ENCODE measurements around the gene TEN1.
A peak's percentile ranks its signal among the peaks of the same experiment; 100 is the strongest.

Gene TEN1

DNA sequence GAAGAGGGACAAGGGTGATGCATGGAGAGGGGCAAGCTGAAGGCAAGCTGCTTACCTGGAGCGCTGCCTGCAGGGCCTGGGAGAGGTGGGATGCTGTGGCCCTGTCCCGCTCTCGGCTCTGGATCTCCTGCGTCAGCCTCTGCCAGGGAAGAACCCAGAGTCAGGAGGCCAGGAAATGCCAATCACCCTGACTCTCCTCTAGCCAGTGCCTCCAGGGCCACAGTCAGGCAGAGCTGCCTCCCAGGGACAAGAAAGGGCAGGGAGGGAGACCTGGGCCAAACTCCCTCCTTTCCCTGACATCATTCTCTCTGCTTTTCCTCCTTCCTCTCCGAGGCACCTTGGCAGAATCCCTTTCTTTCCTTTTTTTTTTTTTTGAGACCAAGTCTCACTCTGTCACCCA is 32.9 kb downstream of the TEN1 start:
- DNase-seq (ENCODE audit: insufficient read length, low spot score) (no peak), FAIRE-seq (no peak)
- no peak for TF ChIP-seq POLR2AphosphoS5 (IDR thresholded peaks at IDR 0.05; ENCODE audit: low read depth, low read length)
- no peak for TF ChIP-seq PAX5 (IDR thresholded peaks at IDR 0.05; ENCODE audit: insufficient read depth, low read length, severe bottlenecking)
- TF ChIP-seq SPI1 (IDR thresholded peaks at IDR 0.05; ENCODE audit: low read depth, low read length), result no peak
- no peak for TF ChIP-seq POU2F2 (IDR thresholded peaks at IDR 0.05; ENCODE audit: low read depth, low read length)
- no peak for TF ChIP-seq TAF1 (IDR thresholded peaks at IDR 0.05; ENCODE audit: low read depth, low read length)
- no peak for TF ChIP-seq POLR2A (IDR thresholded peaks at IDR 0.05; ENCODE audit: low read depth, low read length)

DNA sequence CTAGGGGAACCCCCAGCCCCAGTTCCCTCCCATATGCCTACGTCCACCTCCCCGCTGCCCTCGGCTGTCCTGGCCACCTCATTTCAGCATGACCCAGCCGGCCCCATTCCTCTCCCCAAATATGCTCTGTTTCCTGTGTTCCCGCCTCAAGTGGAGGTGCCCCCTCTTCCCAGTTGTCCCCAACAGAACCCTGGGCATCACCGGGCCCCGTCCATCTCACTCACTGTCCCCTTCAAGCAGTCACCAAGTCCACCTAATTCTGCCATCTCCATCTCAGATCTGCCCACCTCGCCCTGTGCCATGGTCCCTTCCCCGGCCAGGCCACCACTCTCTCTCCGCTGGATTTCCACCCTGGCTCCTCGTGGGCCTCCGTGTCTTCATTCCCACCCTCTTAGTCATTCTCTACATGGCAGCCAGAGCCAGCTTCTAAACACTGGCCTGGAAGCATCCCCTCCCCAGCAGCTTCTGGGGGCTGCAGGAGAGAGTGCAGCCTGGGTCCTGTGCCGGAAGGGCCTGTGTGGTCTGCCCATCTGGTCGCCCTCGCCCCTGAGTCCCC is 34.4 kb downstream of the TEN1 start:
- no peak for DNase-seq (ENCODE audit: insufficient read length, low spot score)
- no peak for TF ChIP-seq POLR2A (IDR thresholded peaks at IDR 0.05; ENCODE audit: low read depth, low read length)
- TF ChIP-seq TAF1 (IDR thresholded peaks at IDR 0.05; ENCODE audit: low read depth, low read length), result no peak
- TF ChIP-seq POLR2AphosphoS5 (IDR thresholded peaks at IDR 0.05; ENCODE audit: low read depth, low read length), result no peak
- no peak for TF ChIP-seq SPI1 (IDR thresholded peaks at IDR 0.05; ENCODE audit: low read depth, low read length)
- no peak for TF ChIP-seq POU2F2 (IDR thresholded peaks at IDR 0.05; ENCODE audit: low read depth, low read length)
- no peak for TF ChIP-seq PAX5 (IDR thresholded peaks at IDR 0.05; ENCODE audit: insufficient read depth, low read length, severe bottlenecking)
- FAIRE-seq, result no peak

DNA sequence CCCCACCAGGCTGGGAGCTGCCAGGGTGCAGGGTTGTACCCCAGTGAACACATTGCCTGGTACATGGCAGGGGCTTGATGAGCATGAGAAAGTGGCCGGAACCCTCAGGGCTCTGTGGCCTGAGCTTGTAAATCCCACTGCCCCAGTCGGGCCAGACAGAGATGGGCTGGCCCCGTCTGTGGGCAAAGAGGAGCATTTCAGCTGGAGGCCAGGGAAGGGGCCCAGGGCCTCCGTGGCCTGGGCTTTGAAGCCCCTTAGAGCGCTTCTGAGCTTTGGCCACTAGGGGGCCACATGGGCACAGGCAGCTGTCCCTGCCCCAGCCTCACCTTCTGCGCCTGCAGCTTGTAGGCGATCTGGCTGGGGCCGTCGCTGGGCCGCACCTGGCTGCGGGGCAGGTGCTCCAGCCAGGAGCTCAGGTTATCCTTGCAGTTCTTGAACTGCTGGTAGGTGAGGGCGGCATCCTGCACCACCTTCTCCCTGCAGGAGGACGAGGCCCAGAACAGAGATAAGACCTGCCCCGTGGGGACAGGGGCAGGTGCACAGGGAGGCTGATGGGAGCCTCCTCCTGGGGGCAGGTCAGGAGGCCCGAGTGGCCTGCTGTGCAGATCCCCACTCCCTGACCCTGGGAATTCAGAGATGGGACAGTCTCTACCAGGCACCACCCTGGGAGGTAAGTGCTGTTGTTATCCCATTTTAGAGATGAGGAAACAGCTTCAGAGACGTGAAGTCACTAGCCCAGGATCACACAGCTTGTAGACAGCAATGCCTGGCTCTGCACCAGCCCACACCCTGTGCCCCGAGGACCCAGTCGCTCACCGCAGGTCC is 35.3 kb downstream of the TEN1 start:
- FAIRE-seq (peak; percentile 92), DNase-seq (ENCODE audit: insufficient read length, low spot score) (peak; percentile 98)
- no peak for TF ChIP-seq POU2F2 (IDR thresholded peaks at IDR 0.05; ENCODE audit: low read depth, low read length)
- TF ChIP-seq POLR2A (IDR thresholded peaks at IDR 0.05; ENCODE audit: low read depth, low read length), result no peak
- no peak for TF ChIP-seq TAF1 (IDR thresholded peaks at IDR 0.05; ENCODE audit: low read depth, low read length)
- TF ChIP-seq SPI1 (IDR thresholded peaks at IDR 0.05; ENCODE audit: low read depth, low read length), result no peak
- TF ChIP-seq POLR2AphosphoS5 (IDR thresholded peaks at IDR 0.05; ENCODE audit: low read depth, low read length), result no peak
- TF ChIP-seq PAX5 (IDR thresholded peaks at IDR 0.05; ENCODE audit: insufficient read depth, low read length, severe bottlenecking), result no peak

DNA sequence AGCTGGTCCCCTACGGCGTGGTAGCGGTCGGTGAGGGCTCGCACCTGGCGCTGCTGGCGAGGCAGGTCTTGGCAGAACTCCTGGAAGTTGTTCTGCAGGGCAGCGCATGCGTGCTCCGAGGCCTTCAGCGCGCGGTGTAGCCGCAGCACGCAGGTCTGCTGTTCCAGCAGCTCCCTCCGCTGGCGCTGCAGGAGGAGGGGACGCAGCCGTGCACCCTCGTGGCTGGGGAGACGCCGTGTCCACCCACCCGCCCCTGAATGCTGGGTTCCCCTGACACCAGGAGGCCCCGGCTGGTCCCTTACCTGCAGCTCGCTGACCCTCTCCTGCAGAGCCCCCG is 35.9 kb downstream of the TEN1 start:
- DNase-seq (ENCODE audit: insufficient read length, low spot score) (no peak), FAIRE-seq (no peak)
- no peak for TF ChIP-seq POU2F2 (IDR thresholded peaks at IDR 0.05; ENCODE audit: low read depth, low read length)
- TF ChIP-seq TAF1 (IDR thresholded peaks at IDR 0.05; ENCODE audit: low read depth, low read length), result no peak
- no peak for TF ChIP-seq PAX5 (IDR thresholded peaks at IDR 0.05; ENCODE audit: insufficient read depth, low read length, severe bottlenecking)
- no peak for TF ChIP-seq POLR2A (IDR thresholded peaks at IDR 0.05; ENCODE audit: low read depth, low read length)
- no peak for TF ChIP-seq SPI1 (IDR thresholded peaks at IDR 0.05; ENCODE audit: low read depth, low read length)
- no peak for TF ChIP-seq POLR2AphosphoS5 (IDR thresholded peaks at IDR 0.05; ENCODE audit: low read depth, low read length)

DNA sequence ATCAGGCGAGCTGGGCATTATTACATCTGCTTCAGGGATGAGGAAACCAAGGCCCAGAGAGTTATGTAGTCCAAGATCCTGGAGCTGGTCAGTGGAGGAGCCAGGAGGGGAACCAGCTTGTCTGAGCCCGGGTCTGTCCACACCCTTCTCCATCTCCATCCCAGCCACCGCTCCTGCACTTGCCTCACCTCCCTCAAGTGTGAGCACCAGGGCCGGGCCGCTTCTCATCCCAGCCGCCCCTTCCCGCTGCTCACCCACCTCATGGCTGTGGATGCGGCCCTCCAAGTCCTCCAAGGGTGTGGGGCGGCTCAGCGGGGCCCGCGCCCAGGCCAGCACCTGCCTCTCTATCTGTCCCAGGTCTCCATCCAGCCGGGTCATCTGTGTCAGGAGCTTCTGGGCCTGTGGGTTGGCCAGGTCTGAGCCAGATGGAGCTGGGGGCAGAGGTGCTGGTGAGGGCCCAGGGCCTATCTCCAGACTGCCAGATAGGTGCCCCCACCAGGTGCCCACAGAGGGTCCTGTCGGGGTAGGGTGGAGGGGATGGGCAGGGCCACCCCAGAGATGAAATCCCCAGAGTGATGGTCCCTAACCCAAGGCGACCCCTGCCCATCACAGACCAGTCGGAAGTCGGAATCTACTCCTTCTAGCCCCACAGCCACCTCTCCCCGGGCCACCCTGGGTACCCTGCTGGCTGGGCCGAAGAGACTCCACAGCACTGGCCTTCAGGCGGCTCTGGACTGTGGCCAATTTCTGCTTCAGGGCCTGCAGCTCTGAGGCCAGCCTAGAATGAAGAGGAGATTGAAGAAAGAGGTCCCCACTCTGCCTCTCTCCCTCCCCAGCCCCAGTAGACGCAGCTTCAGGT is 38.7 kb downstream of the TEN1 start:
- no peak for TF ChIP-seq POLR2A (IDR thresholded peaks at IDR 0.05; ENCODE audit: low read depth, low read length)
- TF ChIP-seq TAF1 (IDR thresholded peaks at IDR 0.05; ENCODE audit: low read depth, low read length), result no peak
- TF ChIP-seq PAX5 (IDR thresholded peaks at IDR 0.05; ENCODE audit: insufficient read depth, low read length, severe bottlenecking), result no peak
- no peak for TF ChIP-seq POU2F2 (IDR thresholded peaks at IDR 0.05; ENCODE audit: low read depth, low read length)
- no peak for TF ChIP-seq POLR2AphosphoS5 (IDR thresholded peaks at IDR 0.05; ENCODE audit: low read depth, low read length)
- no peak for TF ChIP-seq SPI1 (IDR thresholded peaks at IDR 0.05; ENCODE audit: low read depth, low read length)
- FAIRE-seq (no peak), DNase-seq (ENCODE audit: insufficient read length, low spot score) (no peak)

DNA sequence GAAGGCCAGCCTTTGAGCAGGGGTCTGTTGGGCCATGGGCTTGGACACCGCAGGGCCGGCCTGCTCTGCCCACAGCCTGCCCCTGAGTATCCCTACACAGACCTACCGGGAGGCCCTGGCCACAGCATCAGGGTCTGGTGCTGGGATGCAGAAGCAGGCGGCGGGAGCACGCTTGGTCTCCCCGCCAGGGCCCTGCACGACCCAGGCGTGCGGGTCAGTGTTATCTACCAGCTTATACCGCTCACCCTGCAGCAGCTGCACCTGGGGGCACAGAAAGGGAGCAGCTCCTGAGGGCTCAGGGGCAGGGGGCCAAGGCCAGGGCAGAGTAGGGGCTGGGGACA is 39.3 kb downstream of the TEN1 start:
- DNase-seq (ENCODE audit: insufficient read length, low spot score) (no peak), FAIRE-seq (no peak)
- TF ChIP-seq TAF1 (IDR thresholded peaks at IDR 0.05; ENCODE audit: low read depth, low read length) (no peak), POLR2AphosphoS5 (IDR thresholded peaks at IDR 0.05; ENCODE audit: low read depth, low read length) (no peak)

DNA sequence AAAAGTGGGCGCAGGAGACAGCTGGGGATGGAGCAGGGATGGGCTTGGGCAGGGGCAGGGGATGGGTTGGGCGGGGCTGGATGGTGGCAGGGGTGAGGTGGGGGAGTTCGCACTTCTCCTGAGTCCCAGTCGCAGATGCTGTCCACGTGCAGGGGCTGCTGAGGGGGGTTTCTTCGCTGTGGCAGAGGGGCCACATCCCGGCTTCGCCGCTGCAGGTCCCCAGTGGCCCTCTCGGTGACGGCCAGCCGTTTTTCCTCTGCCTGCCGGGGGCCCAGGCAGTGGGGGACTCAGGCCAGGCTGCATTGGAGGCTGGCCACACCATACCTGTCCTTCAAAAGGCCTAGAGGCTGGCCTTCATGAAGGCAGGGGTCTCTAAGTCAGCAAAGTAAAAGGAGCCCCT is 39.8 kb downstream of the TEN1 start:
- TF ChIP-seq POLR2A (IDR thresholded peaks at IDR 0.05; ENCODE audit: low read depth, low read length) (no peak), PAX5 (IDR thresholded peaks at IDR 0.05; ENCODE audit: insufficient read depth, low read length, severe bottlenecking) (no peak), TAF1 (IDR thresholded peaks at IDR 0.05; ENCODE audit: low read depth, low read length) (no peak), POLR2AphosphoS5 (IDR thresholded peaks at IDR 0.05; ENCODE audit: low read depth, low read length) (no peak), POU2F2 (IDR thresholded peaks at IDR 0.05; ENCODE audit: low read depth, low read length) (no peak), SPI1 (IDR thresholded peaks at IDR 0.05; ENCODE audit: low read depth, low read length) (no peak)
- FAIRE-seq, result no peak
- no peak for DNase-seq (ENCODE audit: insufficient read length, low spot score)

DNA sequence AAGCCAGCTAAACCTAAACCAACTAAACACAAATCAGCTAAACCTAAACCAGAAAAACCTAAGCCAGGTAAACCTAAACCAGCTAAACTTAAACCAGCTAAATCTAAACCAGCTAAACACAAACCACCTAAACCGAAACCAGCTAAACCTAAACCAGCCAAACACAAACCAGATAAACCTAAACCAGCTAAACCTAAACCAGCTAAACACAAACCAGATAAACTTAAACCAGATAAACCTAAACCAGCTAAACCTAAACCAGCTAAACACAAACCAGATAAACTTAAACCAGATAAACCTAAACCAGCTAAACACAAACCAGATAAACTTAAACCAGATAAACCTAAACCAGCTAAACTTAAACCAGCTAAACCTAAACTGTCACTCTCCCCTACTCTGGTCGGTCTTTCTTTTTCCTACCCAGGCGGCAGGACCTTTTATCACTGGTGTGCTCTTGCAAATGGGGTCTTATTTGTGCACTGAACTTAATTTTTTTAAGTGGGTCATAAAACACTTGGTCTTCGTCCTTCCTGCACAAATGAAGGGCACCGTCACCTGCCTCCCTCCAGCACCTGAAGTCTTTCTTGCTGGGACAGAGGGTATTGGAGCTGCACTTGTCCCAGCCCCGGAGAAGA is 40.9 kb downstream of the TEN1 start:
- FAIRE-seq, result no peak
- DNase-seq (ENCODE audit: insufficient read length, low spot score), result no peak
- TF ChIP-seq TAF1 (IDR thresholded peaks at IDR 0.05; ENCODE audit: low read depth, low read length) (no peak), POLR2AphosphoS5 (IDR thresholded peaks at IDR 0.05; ENCODE audit: low read depth, low read length) (no peak), PAX5 (IDR thresholded peaks at IDR 0.05; ENCODE audit: insufficient read depth, low read length, severe bottlenecking) (no peak), SPI1 (IDR thresholded peaks at IDR 0.05; ENCODE audit: low read depth, low read length) (no peak)

DNA sequence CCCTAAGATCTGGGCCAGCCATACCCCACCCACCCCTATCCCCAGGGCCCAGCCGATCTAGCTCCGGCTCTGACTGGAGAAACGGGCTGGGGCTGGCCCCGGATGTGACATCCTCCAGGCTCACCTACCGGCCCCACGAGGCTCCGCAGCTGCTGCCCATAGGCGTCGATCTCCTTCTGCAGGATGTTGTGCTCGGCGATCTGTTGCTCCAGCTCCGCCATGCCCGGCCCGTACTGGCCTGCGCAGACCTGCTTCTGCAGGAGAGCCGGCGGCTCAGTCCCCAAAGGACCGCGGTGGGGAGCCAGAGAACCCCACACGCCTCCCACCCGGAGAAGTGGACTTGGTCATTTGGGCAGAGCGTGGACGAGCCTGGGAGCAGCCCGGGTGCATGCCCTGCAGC is 43.2 kb downstream of the TEN1 start:
- FAIRE-seq, result no peak

More for the DNA sequence above, 43.2 kb downstream of the TEN1 start:
- DNase-seq (ENCODE audit: insufficient read length, low spot score), result no peak
- TF ChIP-seq POU2F2 (IDR thresholded peaks at IDR 0.05; ENCODE audit: low read depth, low read length), result no peak
- TF ChIP-seq PAX5 (IDR thresholded peaks at IDR 0.05; ENCODE audit: insufficient read depth, low read length, severe bottlenecking), result no peak
- no peak for TF ChIP-seq POLR2A (IDR thresholded peaks at IDR 0.05; ENCODE audit: low read depth, low read length)
- TF ChIP-seq SPI1 (IDR thresholded peaks at IDR 0.05; ENCODE audit: low read depth, low read length), result no peak
- no peak for TF ChIP-seq POLR2AphosphoS5 (IDR thresholded peaks at IDR 0.05; ENCODE audit: low read depth, low read length)
- TF ChIP-seq TAF1 (IDR thresholded peaks at IDR 0.05; ENCODE audit: low read depth, low read length), result no peak
